HG03520 (cell line): ENCODE data around the gene PHLPP1.
"Not testable (repeated sequence)": the region's sequence is repeated elsewhere in the genome, so short reads cannot be mapped to it uniquely, and the experiment has no call there.

Experiments
- ATAC-seq: cut with Tn5 transposase; IDR thresholded peaks from one replicate; pipeline ENCODE4 v1.9.1; 2021; ENCODE audit warnings: mild to moderate bottlenecking, moderate library complexity; ENCODE audit not compliant: unreplicated experiment

The PHLPP1 gene

GRCh38 chr18:62880034-62880433 lies 164.7 kb downstream of the PHLPP1 start:
- no peak for ATAC-seq

DNA sequence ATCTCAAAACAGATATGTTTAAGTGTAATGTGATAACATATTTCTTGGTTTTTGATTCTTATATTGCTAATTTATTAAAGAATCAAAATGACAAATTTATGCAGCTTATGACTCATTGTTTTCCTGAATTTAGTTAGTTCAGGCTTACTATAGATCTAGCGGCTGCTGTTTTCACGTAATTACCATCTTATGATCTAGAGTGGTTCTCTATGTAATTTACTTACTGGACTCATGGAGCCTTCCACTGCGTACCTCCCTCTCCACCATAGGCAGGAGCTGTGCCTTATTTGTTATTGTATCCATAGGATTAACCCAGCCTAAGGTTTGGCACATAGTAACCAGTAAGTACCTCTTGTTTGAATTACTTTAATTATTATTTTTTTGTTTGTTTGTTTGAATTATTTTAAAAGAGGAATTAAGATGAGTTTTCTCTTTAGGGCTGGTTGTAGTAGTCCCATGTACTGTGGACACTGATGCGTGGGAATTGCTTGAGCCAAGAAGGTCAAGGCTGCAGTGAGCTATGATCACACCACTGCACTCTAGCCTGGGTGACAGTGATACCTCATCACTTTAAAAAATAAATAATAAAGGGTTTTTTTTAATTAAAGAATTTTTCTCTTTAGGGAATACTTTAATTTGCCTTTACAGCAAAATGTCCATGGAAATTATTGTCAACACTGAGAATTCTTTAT lies 165.5 kb downstream of the PHLPP1 start:
- ATAC-seq: no peak

- no peak for ATAC-seq
Observed at GRCh38 chr18:62881509-62882016, 166.2 kb downstream of the PHLPP1 start.

- ATAC-seq: no peak
Observed at GRCh38 chr18:62883937-62884735, 168.8 kb downstream of the PHLPP1 start.

GRCh38 chr18:62885804-62886203 lies 170.5 kb downstream of the PHLPP1 start:
- no peak for ATAC-seq

DNA sequence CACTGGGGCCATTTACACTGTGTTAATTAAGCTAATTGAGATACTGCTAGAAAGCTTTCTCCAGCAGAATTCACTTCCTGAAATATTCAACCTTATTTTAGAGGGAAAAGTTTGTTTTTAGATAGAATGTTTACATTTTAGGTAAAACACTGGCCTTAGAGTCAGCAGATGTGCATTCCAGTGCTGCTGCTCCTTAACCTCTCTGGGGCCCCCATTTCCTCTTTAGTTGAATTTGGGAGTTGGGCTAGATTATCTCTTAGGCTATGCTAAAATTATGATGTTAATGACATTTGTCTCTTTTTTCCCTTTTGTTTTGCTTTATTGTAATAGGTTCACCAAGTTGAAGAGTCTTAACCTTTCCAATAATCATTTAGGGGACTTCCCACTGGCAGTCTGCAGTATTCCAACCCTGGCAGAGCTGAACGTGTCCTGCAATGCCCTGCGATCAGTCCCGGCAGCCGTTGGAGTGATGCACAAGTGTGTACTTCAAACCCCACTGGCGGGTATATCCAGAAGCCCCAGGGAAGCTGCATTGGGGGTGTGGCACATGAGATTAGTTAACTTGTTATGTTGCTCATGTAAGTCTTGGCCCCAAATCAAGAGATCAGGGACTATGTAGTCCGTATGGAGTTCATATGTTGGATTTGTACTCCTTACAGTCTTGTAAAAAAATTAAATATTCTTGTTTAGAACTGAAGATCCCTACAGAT lies 179.5 kb downstream of the PHLPP1 start:
- ATAC-seq: no peak

DNA sequence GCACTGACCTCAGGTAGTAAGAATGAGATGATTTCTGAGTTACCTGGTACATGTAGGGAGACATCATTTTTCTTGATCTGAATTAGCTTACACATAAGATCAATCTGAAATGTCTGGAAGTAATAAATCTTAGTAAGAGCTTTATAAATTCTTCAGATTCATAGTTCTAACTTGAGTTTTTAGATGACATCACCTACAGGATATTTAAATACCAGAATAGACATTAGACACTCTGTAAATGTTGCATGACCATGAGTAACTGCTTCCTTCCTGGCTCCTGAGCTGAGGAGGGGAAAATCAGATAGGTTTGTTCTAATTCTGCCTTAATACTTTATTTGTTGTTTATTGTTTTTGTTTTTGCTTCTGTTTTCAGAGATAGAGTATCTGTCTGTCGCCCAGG lies 181.8 kb downstream of the PHLPP1 start:
- no peak for ATAC-seq

DNA sequence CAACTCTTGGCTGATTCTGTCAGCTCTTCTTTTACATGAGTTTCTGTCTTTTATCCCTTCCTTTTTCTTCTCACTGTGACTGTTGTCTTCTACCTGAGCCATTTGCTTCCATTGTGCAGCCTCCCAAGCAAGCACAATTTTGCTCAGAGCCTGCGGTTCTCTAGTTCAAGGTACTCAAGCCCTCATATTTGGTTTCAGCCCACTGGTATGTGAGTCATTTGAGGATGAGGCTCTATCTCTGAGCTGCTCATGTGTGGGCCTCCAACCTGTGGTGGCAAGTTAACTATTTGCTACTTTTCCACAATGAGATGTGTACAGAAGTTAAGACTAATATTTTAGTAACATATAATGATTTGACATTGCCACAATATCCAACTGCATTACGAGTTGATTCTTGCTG lies 183.0 kb downstream of the PHLPP1 start:
- ATAC-seq: peak; percentile 98

DNA sequence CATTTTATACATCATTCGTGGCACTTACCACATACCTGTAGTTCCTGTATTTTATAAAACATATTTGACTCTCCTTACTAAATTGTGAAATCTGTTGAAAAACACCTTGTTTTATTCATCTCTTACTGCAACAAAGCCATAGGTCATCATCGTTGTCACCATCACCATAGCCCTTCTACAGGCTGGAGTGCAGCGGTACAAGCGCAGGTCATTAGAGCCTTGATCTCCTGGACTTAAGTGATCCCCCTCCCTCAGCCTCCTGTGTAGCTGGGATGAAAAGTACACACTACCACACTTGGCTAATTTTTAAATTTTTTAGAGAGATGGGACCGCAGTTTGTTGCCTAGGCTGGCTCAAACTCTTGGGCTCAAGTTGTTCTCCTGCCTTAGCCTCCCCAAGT lies 184.2 kb downstream of the PHLPP1 start:
- ATAC-seq: no peak

- ATAC-seq: no peak
Observed at GRCh38 chr18:62900132-62900883, 185.0 kb downstream of the PHLPP1 start.

DNA sequence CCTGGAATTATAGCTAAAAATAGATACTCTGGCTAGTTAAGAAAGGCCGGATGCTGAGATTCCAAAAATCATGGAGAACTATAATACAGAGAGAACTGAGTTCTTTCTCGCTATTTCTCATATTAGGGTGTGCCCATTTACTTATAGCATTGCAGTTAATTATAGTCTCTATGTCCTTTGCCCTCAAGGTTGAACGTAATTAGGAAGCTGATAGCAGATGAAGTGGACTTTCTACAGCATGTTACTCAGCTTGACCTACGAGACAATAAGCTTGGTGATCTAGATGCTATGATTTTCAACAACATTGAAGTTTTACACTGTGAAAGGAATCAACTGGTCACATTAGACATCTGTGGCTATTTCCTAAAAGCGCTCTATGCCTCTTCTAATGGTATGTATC lies 187.4 kb downstream of the PHLPP1 start:
- ATAC-seq: no peak

DNA sequence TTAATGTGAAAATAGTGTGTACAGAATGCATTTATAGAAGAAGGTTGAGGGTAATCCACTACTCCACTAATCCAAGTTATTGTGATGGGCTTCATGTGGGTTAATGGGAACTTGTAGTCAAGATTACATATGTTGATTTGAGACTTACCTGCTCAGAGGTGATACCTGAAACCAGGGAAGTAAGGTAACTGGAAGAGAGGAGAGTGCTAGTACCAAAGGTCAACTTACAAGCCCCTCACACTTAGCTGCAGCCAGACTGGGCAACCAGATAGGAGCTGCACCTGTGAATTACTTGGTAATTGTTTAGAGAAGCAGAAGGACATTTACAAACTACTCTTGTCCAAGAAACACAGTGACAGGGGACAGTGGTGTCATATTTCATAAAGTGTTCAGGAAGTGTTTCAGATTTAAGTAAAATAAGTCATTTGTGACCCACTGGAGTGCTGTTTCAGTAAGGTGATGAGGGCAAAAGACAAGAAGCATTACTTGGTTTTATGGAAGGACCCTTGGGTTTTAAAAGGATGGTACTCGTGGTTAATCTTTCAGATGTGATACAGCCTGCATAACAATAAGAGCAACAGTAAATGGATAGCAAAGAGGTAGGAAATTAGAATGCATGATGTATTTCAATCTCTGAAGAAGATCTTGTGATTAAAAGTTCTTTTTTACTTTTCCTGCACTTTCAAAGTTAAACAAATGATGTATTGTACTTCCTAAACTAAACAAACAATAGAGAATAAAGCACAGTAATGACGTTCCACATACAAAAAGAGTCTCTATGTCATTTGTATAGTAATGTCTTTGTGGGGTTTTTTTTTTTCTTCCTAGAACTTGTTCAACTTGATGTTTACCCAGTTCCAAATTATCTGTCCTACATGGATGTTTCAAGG lies 189.3 kb downstream of the PHLPP1 start:
- ATAC-seq: no peak

GRCh38 chr18:62912885-62913284 lies 197.5 kb downstream of the PHLPP1 start:
- no peak for ATAC-seq

DNA sequence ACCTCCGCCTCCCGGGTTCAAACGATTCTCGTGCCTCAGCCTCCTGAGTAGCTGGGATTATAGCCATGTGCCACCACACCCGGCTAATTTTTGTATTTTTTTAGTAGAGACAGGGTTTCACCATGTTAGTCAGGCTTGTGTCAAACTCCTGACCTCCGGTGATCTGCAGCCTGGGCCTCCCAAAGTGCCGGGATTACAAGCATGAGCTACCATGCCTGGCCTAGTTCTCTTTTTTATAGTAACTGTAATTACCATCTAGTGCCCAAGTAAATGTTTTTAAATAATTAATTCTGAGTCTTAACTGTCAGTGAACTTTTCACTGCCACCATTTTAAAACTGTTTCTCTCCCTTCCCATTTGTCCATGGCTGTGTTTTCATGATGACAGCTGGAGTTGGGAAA lies 198.5 kb downstream of the PHLPP1 start:
- ATAC-seq: not testable (repeated sequence)

DNA sequence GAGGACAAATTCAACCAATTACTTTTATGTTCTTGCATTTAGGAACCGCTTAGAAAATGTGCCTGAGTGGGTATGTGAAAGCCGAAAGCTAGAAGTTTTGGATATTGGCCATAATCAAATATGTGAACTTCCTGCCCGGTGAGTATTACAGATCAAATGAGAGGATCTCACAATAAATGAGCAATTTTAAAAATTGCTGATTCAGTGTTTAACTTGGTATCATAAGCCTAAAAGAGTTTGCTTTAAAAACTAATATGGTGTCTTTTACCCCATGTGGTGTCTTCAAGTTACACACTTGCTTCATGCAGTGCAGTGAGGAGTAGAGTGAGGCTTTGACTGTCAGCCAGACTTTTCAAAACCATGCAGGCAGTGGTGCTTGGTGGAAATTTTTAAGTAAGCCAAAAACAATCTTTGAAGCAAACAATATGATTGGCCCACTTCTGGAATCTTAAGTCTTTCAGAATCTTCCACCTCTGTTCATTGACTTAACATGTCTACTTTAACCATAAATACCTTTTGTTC lies 199.6 kb downstream of the PHLPP1 start:
- ATAC-seq: no peak

DNA sequence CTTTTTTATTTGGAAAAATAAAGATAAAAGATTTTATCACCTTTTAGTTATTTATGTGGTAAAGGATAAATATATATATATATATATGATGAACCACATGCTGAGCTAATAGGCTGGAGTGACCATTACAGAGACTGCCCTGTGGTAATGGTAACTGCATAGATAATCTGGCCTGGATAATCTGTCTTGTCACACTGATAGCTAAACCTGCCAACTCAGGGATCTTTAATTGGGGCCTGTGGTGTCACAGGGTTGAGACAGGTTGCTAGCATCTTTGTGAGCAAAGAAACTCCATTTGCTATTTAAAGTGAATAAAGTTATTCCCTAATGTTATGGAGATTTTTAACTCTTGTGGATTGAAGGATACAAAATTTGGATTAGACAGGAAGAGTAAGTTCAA lies 203.0 kb downstream of the PHLPP1 start:
- no peak for ATAC-seq

- no peak for ATAC-seq
Observed at GRCh38 chr18:62919109-62919838, 203.9 kb downstream of the PHLPP1 start.

DNA sequence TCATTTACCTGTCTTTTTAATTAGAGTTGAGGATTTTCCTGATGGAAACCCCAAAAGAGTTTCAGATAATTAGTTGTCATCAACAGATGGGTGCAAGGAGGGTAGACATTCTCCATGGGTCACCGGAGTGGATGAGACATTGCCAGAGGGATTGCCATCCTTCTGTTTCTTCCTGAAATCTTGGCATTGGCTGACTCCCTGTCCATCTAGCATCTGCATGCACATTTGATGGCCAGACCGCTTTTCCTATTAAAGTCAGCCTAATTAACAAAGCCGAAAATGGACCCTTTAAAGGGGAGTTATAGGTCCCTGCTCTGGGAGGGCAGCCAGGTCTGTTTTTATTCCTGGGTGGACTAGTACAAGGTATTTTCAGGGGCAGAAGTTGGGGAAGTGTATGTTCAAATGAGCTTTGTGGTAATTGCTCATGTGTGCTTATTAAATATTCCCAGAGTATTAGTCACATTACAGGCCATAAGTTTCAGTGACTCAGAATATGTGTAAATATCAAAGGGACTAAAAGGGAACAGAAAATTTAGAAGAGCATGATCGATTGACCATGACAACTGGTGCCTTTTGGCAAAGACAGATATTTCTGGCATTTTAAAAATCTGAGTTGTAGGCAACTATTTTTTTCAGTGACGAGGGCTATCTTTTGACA lies 209.8 kb downstream of the PHLPP1 start:
- ATAC-seq: no peak
